ENCODE measurements around the gene RPP25.
A peak's percentile ranks its signal among the peaks of the same experiment; 100 is the strongest.

The RPP25 gene

GRCh38 chr15:74982183-74982582 lies 25.6 kb upstream of the RPP25 start:
- peak in 1 of 2 experiments; percentile 49 for DNase-seq (ENCODE audit: low read depth in 1 of 2, low spot score in 1 of 2)
- TF ChIP-seq, protein P1, sequence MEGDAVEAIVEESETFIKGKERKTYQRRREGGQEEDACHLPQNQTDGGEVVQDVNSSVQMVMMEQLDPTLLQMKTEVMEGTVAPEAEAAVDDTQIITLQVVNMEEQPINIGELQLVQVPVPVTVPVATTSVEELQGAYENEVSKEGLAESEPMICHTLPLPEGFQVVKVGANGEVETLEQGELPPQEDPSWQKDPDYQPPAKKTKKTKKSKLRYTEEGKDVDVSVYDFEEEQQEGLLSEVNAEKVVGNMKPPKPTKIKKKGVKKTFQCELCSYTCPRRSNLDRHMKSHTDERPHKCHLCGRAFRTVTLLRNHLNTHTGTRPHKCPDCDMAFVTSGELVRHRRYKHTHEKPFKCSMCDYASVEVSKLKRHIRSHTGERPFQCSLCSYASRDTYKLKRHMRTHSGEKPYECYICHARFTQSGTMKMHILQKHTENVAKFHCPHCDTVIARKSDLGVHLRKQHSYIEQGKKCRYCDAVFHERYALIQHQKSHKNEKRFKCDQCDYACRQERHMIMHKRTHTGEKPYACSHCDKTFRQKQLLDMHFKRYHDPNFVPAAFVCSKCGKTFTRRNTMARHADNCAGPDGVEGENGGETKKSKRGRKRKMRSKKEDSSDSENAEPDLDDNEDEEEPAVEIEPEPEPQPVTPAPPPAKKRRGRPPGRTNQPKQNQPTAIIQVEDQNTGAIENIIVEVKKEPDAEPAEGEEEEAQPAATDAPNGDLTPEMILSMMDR (IDR thresholded peaks at IDR 0.05; ENCODE audit: insufficient read depth, low read length) = no peak
- no peak for TF ChIP-seq GABPA (IDR thresholded peaks at IDR 0.05; ENCODE audit: low read depth)
- TF ChIP-seq POLR2AphosphoS5 (IDR thresholded peaks at IDR 0.05; ENCODE audit: low read depth) = no peak
- no peak for TF ChIP-seq SPI1 (IDR thresholded peaks at IDR 0.05; ENCODE audit: borderline replicate concordance, low read depth)
- TF ChIP-seq REST (IDR thresholded peaks at IDR 0.05; ENCODE audit: insufficient replicate concordance, low read depth) = no peak
- Histone ChIP-seq H3K27me3 (ENCODE audit: insufficient read depth, poor library complexity, severe bottlenecking) (peaks cover 2% of the 10 kb centered on the region), H3K4me3 (replicated peaks; ENCODE audit: insufficient read depth, low read length) (no peak overlapping the region), H3K27ac (replicated peaks) (no peak overlapping the region)

DNA sequence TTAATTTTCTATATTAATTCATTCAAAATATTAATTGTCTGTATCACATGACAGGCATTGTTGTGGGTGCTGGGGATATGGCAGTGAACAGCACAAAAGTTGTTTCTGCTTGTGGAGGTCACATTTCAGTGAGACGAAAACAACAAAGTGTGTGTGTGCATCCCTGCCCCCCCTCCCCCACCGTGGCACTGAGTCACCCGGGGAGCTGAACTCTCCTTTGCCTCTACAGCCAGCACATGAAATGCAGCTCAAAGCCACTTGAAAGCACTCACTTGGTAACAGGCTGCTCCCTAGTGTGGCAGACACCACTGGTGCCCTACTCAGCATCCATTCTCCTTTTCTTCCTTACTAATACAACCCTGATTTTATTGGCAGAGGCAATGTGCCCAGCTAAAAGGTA lies 21.9 kb upstream of the RPP25 start:
- Histone ChIP-seq H3K27ac (replicated peaks) (no peak overlapping the region), H3K27me3 (ENCODE audit: insufficient read depth, poor library complexity, severe bottlenecking) (peaks cover 2% of the 10 kb centered on the region), H3K4me3 (replicated peaks; ENCODE audit: insufficient read depth, low read length) (no peak overlapping the region)
- DNase-seq (ENCODE audit: low read depth in 1 of 2, low spot score in 1 of 2) = no peak
- TF ChIP-seq POLR2AphosphoS5 (IDR thresholded peaks at IDR 0.05; ENCODE audit: low read depth) (no peak), REST (IDR thresholded peaks at IDR 0.05; ENCODE audit: insufficient replicate concordance, low read depth) (no peak), GABPA (IDR thresholded peaks at IDR 0.05; ENCODE audit: low read depth) (no peak), SPI1 (IDR thresholded peaks at IDR 0.05; ENCODE audit: borderline replicate concordance, low read depth) (no peak)
- TF ChIP-seq, protein P1 (IDR thresholded peaks at IDR 0.05; ENCODE audit: insufficient read depth, low read length) = no peak

DNA sequence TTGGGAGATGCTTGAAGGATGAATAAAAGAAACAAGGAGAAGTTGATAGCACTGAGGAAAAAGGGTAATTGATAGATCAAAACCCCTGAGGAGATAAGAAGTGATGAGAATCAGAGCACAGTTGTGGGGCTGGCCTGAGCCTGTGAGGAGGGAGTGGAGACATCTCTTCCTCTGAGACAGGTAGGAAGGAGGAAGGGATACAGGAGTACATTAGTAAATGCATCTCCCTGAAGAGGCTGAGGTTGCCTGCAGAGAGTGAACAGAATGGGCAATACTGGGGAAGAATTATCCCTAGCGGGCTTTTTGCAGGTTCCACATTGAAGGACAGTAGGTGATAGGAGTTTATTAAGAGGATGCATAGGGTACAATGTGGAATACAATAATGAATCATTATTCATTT lies 21.5 kb upstream of the RPP25 start:
- Histone ChIP-seq H3K27me3 (ENCODE audit: insufficient read depth, poor library complexity, severe bottlenecking) (peaks cover 2% of the 10 kb centered on the region), H3K4me3 (replicated peaks; ENCODE audit: insufficient read depth, low read length) (no peak overlapping the region), H3K27ac (replicated peaks) (no peak overlapping the region)
- no peak for DNase-seq (ENCODE audit: low read depth in 1 of 2, low spot score in 1 of 2)
- TF ChIP-seq SPI1 (IDR thresholded peaks at IDR 0.05; ENCODE audit: borderline replicate concordance, low read depth) = no peak
- TF ChIP-seq, protein P1 (IDR thresholded peaks at IDR 0.05; ENCODE audit: insufficient read depth, low read length) = no peak
- no peak for TF ChIP-seq REST (IDR thresholded peaks at IDR 0.05; ENCODE audit: insufficient replicate concordance, low read depth)
- no peak for TF ChIP-seq POLR2AphosphoS5 (IDR thresholded peaks at IDR 0.05; ENCODE audit: low read depth)
- no peak for TF ChIP-seq GABPA (IDR thresholded peaks at IDR 0.05; ENCODE audit: low read depth)
